Astrocyte (in vitro differentiated cells and primary cell): ENCODE data around the gene COX19. TPM values are rescaled to one million over a fixed set of nuclear protein-coding genes. Genes with fewer than 3 reads are reported as not detected.

Source experiments
- DNase-seq: peaks from one replicate; pipeline ENCODE4 v3.0.0-alpha.2; 2010; ENCODE audit warnings: low read depth
- FAIRE-seq: peaks from 2 replicates; lab custom pipeline; 2011; peaks lifted over from hg19 to GRCh38; lab: Jason Lieb, UNC
- H2AFZ ChIP-seq: 2 replicates; pipeline ENCODE4 v1.6.0; 2012; ENCODE audit warnings: low read depth, low read length, inconsistent platforms
- H3K27ac ChIP-seq: 2 replicates; pipeline ENCODE4 v1.5.1; 2011; ENCODE audit warnings: low read depth, low read length, inconsistent platforms
- H3K27me3 ChIP-seq: 2 replicates; pipeline ENCODE4 v1.6.0; 2011; ENCODE audit warnings: low read length, inconsistent platforms; ENCODE audit not compliant: insufficient read depth
- H3K36me3 ChIP-seq: 2 replicates; pipeline ENCODE4 v1.5.1; 2011; ENCODE audit warnings: low read length, inconsistent platforms; ENCODE audit not compliant: insufficient read depth
- H3K4me1 ChIP-seq: 2 replicates; pipeline ENCODE4 v1.5.1; 2011; ENCODE audit warnings: low read length, inconsistent platforms; ENCODE audit not compliant: insufficient read depth
- H3K4me2 ChIP-seq: 2 replicates; pipeline ENCODE4 v1.6.0; 2012; ENCODE audit warnings: low read length, inconsistent platforms
- H3K4me3 ChIP-seq: 2 replicates; pipeline ENCODE4 v1.5.1; 2011; ENCODE audit warnings: low read depth, mild to moderate bottlenecking, low read length, inconsistent platforms; ENCODE audit not compliant: insufficient read depth
- H3K79me2 ChIP-seq: 2 replicates; pipeline ENCODE4 v1.6.0; 2012; ENCODE audit warnings: mild to moderate bottlenecking, low read length, inconsistent platforms; ENCODE audit not compliant: insufficient read depth
- H3K9ac ChIP-seq: 2 replicates; pipeline ENCODE4 v1.6.0; 2012; ENCODE audit warnings: mild to moderate bottlenecking, low read length, inconsistent platforms
- H3K9me3 ChIP-seq: 2 replicates; pipeline ENCODE4 v1.5.1; 2012; ENCODE audit warnings: low read depth, mild to moderate bottlenecking, low read length, inconsistent platforms; ENCODE audit not compliant: insufficient read depth
- H4K20me1 ChIP-seq: 2 replicates; pipeline ENCODE4 v1.6.0; 2012; ENCODE audit warnings: low read length, inconsistent platforms; ENCODE audit not compliant: insufficient read depth
- H3K27ac Mint-ChIP-seq: one replicate; pipeline ENCODE4 v1.8.0; 2021; ENCODE audit warnings: mild to moderate bottlenecking, mixed read lengths; ENCODE audit not compliant: unreplicated experiment
- H3K27me3 Mint-ChIP-seq: one replicate; pipeline ENCODE4 v1.8.0; 2021; ENCODE audit warnings: low read depth, mixed read lengths; ENCODE audit not compliant: unreplicated experiment
- H3K36me3 Mint-ChIP-seq: one replicate; pipeline ENCODE4 v1.8.0; 2021; ENCODE audit warnings: low read depth, mixed read lengths; ENCODE audit not compliant: unreplicated experiment
- H3K4me1 Mint-ChIP-seq: one replicate; pipeline ENCODE4 v1.8.0; 2021; ENCODE audit warnings: low read depth, mixed read lengths; ENCODE audit not compliant: unreplicated experiment
- H3K4me3 Mint-ChIP-seq: one replicate; pipeline ENCODE4 v1.8.0; 2021; ENCODE audit warnings: mild to moderate bottlenecking, moderate library complexity, mixed read lengths; ENCODE audit not compliant: unreplicated experiment
- H3K9me3 Mint-ChIP-seq: one replicate; pipeline ENCODE4 v1.8.0; 2021; ENCODE audit warnings: mild to moderate bottlenecking, mixed read lengths; ENCODE audit not compliant: unreplicated experiment
- EZH2 ChIP-seq: IDR thresholded peaks from 2 replicates; pipeline ENCODE4 v1.6.1; 2012; ENCODE audit warnings: mild to moderate bottlenecking, low read length, inconsistent platforms; ENCODE audit not compliant: insufficient read depth
- total RNA-seq: library from RNA; stranded (reverse); gene quantifications from 2 replicates; pipeline ENCODE4 v1.2.1, GENCODE V29; 2021
- TF ChIP-seq, protein P1 (sequence below): IDR thresholded peaks from 2 replicates; pipeline ENCODE4 v1.5.1; 2011; ENCODE audit warnings: low read depth, mild to moderate bottlenecking, inconsistent platforms, low read length, moderate library complexity; ENCODE audit not compliant: insufficient read depth

COX19 gene
- total RNA-seq, 1 donor from 2014 or later, result 13.4 TPM

DNA sequence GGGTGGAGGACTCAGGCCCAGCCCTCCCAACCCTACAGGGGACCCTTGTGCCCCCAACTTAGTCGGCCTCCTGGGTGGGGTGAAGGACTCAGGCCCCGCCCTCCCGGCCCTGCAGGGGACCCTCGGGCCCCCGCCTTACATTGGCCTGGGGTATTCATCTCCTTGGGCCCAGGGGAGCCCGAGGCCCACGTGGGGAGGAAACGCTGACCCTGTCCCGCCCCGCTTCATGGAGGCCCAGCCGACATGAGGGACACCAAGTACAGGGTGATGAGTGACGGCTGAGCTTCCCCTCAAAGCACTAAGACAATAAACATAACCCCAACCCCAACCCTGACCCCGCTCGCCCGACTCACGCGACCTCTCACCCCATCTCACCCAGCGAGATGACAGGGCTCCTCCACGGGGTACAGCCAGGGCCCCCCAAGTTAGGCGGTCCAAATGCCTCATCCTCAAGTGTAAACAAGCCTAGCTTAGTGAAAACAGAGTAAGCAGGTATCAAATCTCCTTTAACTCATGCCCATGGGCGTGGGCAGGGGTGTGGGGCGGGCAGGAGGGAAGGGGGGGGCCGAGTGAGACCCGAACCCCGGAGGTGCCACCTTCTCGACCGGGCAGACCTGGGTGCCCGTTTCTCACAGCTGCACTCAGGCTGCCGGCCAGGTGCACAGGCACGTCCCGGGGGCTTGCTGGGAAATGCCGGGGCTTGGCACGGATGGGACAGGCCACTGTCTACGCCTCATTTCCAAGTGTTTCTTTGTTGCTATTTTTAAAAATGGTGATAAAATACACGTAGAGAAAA is 15.8 kb upstream of the COX19 start:
- no peaks in the 10 kb centered on the region for H3K36me3 Mint-ChIP-seq

DNA sequence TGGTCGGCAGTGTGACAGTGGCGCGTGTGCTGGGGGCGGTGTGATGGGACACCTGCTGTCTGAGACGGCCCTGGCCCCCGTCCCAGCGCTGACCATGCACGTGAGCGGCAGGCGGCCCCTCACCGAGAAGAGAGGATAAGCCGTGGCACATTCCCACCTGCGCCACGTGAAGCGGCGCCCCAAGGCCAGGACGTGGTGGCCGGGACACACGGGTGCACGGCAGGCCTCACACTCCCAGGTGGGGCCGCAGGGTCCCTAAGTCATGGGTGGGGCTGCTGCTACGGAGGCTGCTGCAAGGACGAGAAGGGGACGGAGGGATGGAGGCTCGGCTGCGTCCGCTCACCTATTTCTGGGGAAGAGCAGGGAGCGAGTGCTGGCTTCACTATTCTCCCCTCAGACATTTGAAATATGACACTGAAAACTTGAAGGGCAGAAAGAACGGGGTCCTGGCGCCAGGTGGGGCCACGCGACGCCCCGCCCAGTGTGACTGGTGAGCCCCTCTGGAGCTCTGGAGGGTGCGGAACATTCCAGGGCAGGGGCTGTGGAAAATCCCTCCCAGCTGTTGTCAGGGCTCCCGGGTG is 15.1 kb upstream of the COX19 start:
- Histone ChIP-seq H3K9me3 (no peaks in the 10 kb centered on the region), H2AFZ (no peak overlapping the region), H3K27me3 (no peaks in the 10 kb centered on the region), H3K4me1 (peaks cover 6% of the 10 kb centered on the region), H3K9ac (no peak overlapping the region), H4K20me1 (peaks cover 4% of the 10 kb centered on the region), H3K36me3 (no peaks in the 10 kb centered on the region), H3K79me2 (no peaks in the 10 kb centered on the region), H3K4me3 (no peak overlapping the region), H3K4me2 (no peak overlapping the region), H3K27ac (no peak overlapping the region)
- Mint-ChIP-seq H3K27me3 (no peaks in the 10 kb centered on the region), H3K9me3 (no peaks in the 10 kb centered on the region), H3K36me3 (no peaks in the 10 kb centered on the region), H3K4me3 (no peak overlapping the region), H3K27ac (no peak overlapping the region), H3K4me1 (peaks cover 2% of the 10 kb centered on the region)
- TF ChIP-seq EZH2, result no peak
- TF ChIP-seq, protein P1, sequence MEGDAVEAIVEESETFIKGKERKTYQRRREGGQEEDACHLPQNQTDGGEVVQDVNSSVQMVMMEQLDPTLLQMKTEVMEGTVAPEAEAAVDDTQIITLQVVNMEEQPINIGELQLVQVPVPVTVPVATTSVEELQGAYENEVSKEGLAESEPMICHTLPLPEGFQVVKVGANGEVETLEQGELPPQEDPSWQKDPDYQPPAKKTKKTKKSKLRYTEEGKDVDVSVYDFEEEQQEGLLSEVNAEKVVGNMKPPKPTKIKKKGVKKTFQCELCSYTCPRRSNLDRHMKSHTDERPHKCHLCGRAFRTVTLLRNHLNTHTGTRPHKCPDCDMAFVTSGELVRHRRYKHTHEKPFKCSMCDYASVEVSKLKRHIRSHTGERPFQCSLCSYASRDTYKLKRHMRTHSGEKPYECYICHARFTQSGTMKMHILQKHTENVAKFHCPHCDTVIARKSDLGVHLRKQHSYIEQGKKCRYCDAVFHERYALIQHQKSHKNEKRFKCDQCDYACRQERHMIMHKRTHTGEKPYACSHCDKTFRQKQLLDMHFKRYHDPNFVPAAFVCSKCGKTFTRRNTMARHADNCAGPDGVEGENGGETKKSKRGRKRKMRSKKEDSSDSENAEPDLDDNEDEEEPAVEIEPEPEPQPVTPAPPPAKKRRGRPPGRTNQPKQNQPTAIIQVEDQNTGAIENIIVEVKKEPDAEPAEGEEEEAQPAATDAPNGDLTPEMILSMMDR, result no peak
- FAIRE-seq (no peak), DNase-seq (no peak)

More for the DNA sequence above, 15.8 kb upstream of the COX19 start:
- Mint-ChIP-seq H3K27me3 (no peaks in the 10 kb centered on the region), H3K9me3 (no peaks in the 10 kb centered on the region), H3K4me1 (peaks cover 2% of the 10 kb centered on the region), H3K27ac (peak overlapping the region; percentile 12), H3K4me3 (no peak overlapping the region)
- Histone ChIP-seq H3K4me3 (no peak overlapping the region), H3K36me3 (no peaks in the 10 kb centered on the region), H4K20me1 (peaks cover 4% of the 10 kb centered on the region), H3K79me2 (no peaks in the 10 kb centered on the region), H3K4me2 (no peak overlapping the region), H3K9me3 (no peaks in the 10 kb centered on the region), H3K27me3 (no peaks in the 10 kb centered on the region), H3K9ac (no peak overlapping the region), H3K4me1 (peaks cover 6% of the 10 kb centered on the region), H3K27ac (no peak overlapping the region), H2AFZ (no peak overlapping the region)
- DNase-seq, result no peak
- TF ChIP-seq, protein P1, result no peak
- no peak for TF ChIP-seq EZH2
- FAIRE-seq, result no peak
